ENCODE measurements around the gene CACNA1B. TPM values are rescaled to one million over a fixed set of nuclear protein-coding genes. Genes with fewer than 3 reads are reported as not detected.

CACNA1B gene
- total and polyA plus RNA-seq, 2 of the 13 experiments (the other 11 are each of a cell fraction or from before 2014, with no cell fraction given), result under 0.01 to 0.04 TPM

- no peaks in the 10 kb centered on the region for H4K20me1 ChIP-seq (ENCODE audit: insufficient read depth, low read length)
- DNase-seq (ENCODE audit: low spot score) (no peak), FAIRE-seq (no peak), ATAC-seq (peak; percentile 15; the same call in 1 of the 3 replicates)
- no TSS peak for BruUV-seq (replicated peaks)
- TF ChIP-seq ZNF629 (CRISPR knock-in tag; conservative IDR thresholded peaks at IDR 0.05) (peak; percentile 66), DPF2 (CRISPR knock-in tag; IDR thresholded peaks at IDR 0.05; ENCODE audit: borderline replicate concordance, low read depth) (no peak)
- CTCF ChIA-PET (ENCODE audit: low intra/inter-chr PET ratio, low total read pairs), result no interaction called here
- no peaks in the 10 kb centered on the region for H3K9me3 ChIP-seq (ENCODE audit: low read length)
- H3K27me3 ChIP-seq (ENCODE audit: control insufficient read depth in 1 of 2, insufficient read depth in 2 of 2, low read length in 2 of 2), result peaks cover 3 to 44% of the 10 kb centered on the region in 2 experiments
- no peak overlapping the region for H3K4me3 ChIP-seq (replicated peaks in 1 of 3; ENCODE audit: insufficient read depth in 1 of 3, low read depth in 2 of 3, low read length in 3 of 3)
- in situ Hi-C loops (cut with HindIII; ENCODE audit: extremely low pct_ligation_motif_present, low pct_unique_long_range_greater_than_20kb), result no loop called here
- intact Hi-C loops (cut with micrococcal nuclease; ENCODE audit: unreplicated experiment), result no loop called here
- H3K27ac ChIP-seq (ENCODE audit: extremely low read length, insufficient read depth, low read length), result no peak overlapping the region
- H3K4me1 ChIP-seq (ENCODE audit: insufficient read depth, low read length), result no peaks in the 10 kb centered on the region
- WGBS (ENCODE audit: low lambda C conversion rate), result 36% methylated on average over 7 of the region's 15 CpGs
- POLR2A ChIA-PET, result no interaction called here
- H3K79me2 ChIP-seq (ENCODE audit: insufficient read depth, low read length), result no peaks in the 10 kb centered on the region
- H3K4me2 ChIP-seq (ENCODE audit: low read depth, low read length), result no peak overlapping the region
- no peaks in the 10 kb centered on the region for H3K36me3 ChIP-seq (replicated peaks in 1 of 2; ENCODE audit: control insufficient read depth in 1 of 2, insufficient read depth in 2 of 2, low read length in 2 of 2)
- no peak overlapping the region for H2AFZ ChIP-seq (ENCODE audit: low read length)
- H3K9ac ChIP-seq (ENCODE audit: insufficient read depth, low read depth, low read length), result no peak overlapping the region
Measured at GRCh38 chr9:138021251-138022056, 143.9 kb downstream of the CACNA1B start.

- DNase-seq (ENCODE audit: low spot score) (no peak), ATAC-seq (peak; percentile 80), FAIRE-seq (no peak)
- WGBS (ENCODE audit: low lambda C conversion rate), result 0% methylated on average over 3 of the region's 17 CpGs
- Histone ChIP-seq H3K4me1 (ENCODE audit: insufficient read depth, low read length) (no peaks in the 10 kb centered on the region), H3K9ac (ENCODE audit: insufficient read depth, low read depth, low read length) (no peak overlapping the region), H3K9me3 (ENCODE audit: low read length) (no peaks in the 10 kb centered on the region), H2AFZ (ENCODE audit: low read length) (no peak overlapping the region), H4K20me1 (ENCODE audit: insufficient read depth, low read length) (no peaks in the 10 kb centered on the region), H3K27ac (ENCODE audit: extremely low read length, insufficient read depth, low read length) (no peak overlapping the region), H3K4me2 (ENCODE audit: low read depth, low read length) (no peak overlapping the region), H3K36me3 (replicated peaks in 1 of 2; ENCODE audit: control insufficient read depth in 1 of 2, insufficient read depth in 2 of 2, low read length in 2 of 2) (no peaks in the 10 kb centered on the region), H3K27me3 (ENCODE audit: control insufficient read depth in 1 of 2, insufficient read depth in 2 of 2, low read length in 2 of 2) (peaks cover 2 to 38% of the 10 kb centered on the region in 2 experiments), H3K4me3 (replicated peaks in 1 of 3; ENCODE audit: insufficient read depth in 1 of 3, low read depth in 2 of 3, low read length in 3 of 3) (no peak overlapping the region), H3K79me2 (ENCODE audit: insufficient read depth, low read length) (no peaks in the 10 kb centered on the region)
- in situ Hi-C loops (cut with HindIII; ENCODE audit: extremely low pct_ligation_motif_present, low pct_unique_long_range_greater_than_20kb) (no loop called here), intact Hi-C loops (cut with micrococcal nuclease; ENCODE audit: unreplicated experiment) (no loop called here)
- BruUV-seq (replicated peaks), result no TSS peak
- CTCF ChIA-PET (ENCODE audit: low intra/inter-chr PET ratio, low total read pairs), result no interaction called here
- POLR2A ChIA-PET, result no interaction called here
- TF ChIP-seq DMAP1 (CRISPR knock-in tag; IDR thresholded peaks at IDR 0.05) (no peak), ZNF550 (CRISPR knock-in tag; IDR thresholded peaks at IDR 0.05; ENCODE audit: borderline replicate concordance) (no peak), HNRNPUL1 (IDR thresholded peaks at IDR 0.05; ENCODE audit: low read depth, low read length) (no peak), CTCF (CRISPR knock-in tag; IDR thresholded peaks at IDR 0.05) (peak; percentile 62), HNRNPL (IDR thresholded peaks at IDR 0.05; ENCODE audit: low read depth, low read length) (0 out of 2 replicates have a peak, but pooled peaks have one; percentile 20), CSRNP1 (CRISPR knock-in tag; IDR thresholded peaks at IDR 0.05) (no peak), KLF13 (CRISPR knock-in tag; IDR thresholded peaks at IDR 0.05) (no peak), MXD3 (CRISPR knock-in tag; IDR thresholded peaks at IDR 0.05) (no peak)
Measured at GRCh38 chr9:138022121-138022741, 144.6 kb downstream of the CACNA1B start.

Measured in HepG2 (cell line).